ENCODE data around the gene CD52.
A peak's percentile ranks its signal among the peaks of the same experiment; 100 is the strongest.

Gene CD52

GRCh38 chr1:26281091-26281958 lies 36.4 kb upstream of the CD52 start:
- no peak for TF ChIP-seq CTCF (conservative IDR thresholded peaks at IDR 0.05; ENCODE audit: low read length)
- DNase-seq (ENCODE audit: low read depth), result no peak
- peak overlapping the region; percentile 80 for H3K4me3 ChIP-seq (ENCODE audit: low read length)

- H3K4me3 ChIP-seq (ENCODE audit: low read length), result peak overlapping the region; percentile 80
- no peak for DNase-seq (ENCODE audit: low read depth)
- no peak for TF ChIP-seq CTCF (conservative IDR thresholded peaks at IDR 0.05; ENCODE audit: low read length)
These were observed 35.8 kb upstream of the CD52 start for GRCh38 chr1:26281971-26282370.

- peak overlapping the region; percentile 31 for H3K4me3 ChIP-seq (ENCODE audit: low read length)
- no peak for DNase-seq (ENCODE audit: low read depth)
- no peak for TF ChIP-seq CTCF (conservative IDR thresholded peaks at IDR 0.05; ENCODE audit: low read length)
These were observed 35.3 kb upstream of the CD52 start for GRCh38 chr1:26282401-26282918.

GRCh38 chr1:26283279-26283853 lies 34.4 kb upstream of the CD52 start:
- H3K4me3 ChIP-seq (ENCODE audit: low read length), result no peak overlapping the region
- no peak for DNase-seq (ENCODE audit: low read depth)
- no peak for TF ChIP-seq CTCF (conservative IDR thresholded peaks at IDR 0.05; ENCODE audit: low read length)

- DNase-seq (ENCODE audit: low read depth), result no peak
- H3K4me3 ChIP-seq (ENCODE audit: low read length), result no peak overlapping the region
These were observed 33.7 kb upstream of the CD52 start for GRCh38 chr1:26283871-26284596.

More at GRCh38 chr1:26283871-26284596, 33.7 kb upstream of the CD52 start:
- no peak for TF ChIP-seq CTCF (conservative IDR thresholded peaks at IDR 0.05; ENCODE audit: low read length)

Measured in AG10803 (cell line).